Spleen (tissue), 11 donors: ENCODE results near the gene NUP50. TPM values are rescaled to one million over a fixed set of nuclear protein-coding genes. Genes with fewer than 3 reads are reported as not detected.

ENCODE experiments used
- DNase-seq: peaks from one replicate; pipeline ENCODE4 v3.0.0-alpha.2; 2020
- H3K27ac ChIP-seq, 8 donors: fragments of 200-600 bp; sonication (generic) in 7 of 8; 1 replicate in 4 of 8; 2 replicates in 4 of 8; pipeline versions ENCODE4 v1.5.0 to v1.8.0; 2016 to 2021; ENCODE audit warnings: inconsistent platforms in 4 of 8, mild to moderate bottlenecking in 4 of 8, moderate library complexity in 1 of 8
- H3K27me3 ChIP-seq, 7 donors: fragments of 200-600 bp; sonication (generic) in 6 of 7; replicated peaks in 1 of 7; 1 replicate in 4 of 7; 2 replicates in 3 of 7; pipeline versions ENCODE4 v1.5.0 to v1.8.0; 2016 to 2021; ENCODE audit warnings: inconsistent platforms in 3 of 7, mild to moderate bottlenecking in 1 of 7
- H3K36me3 ChIP-seq, 6 donors: fragments of 200-600 bp; sonication (generic) in 5 of 6; 1 replicate in 4 of 6; 2 replicates in 2 of 6; pipeline versions ENCODE4 v1.5.0 to v1.8.0; 2016 to 2021; ENCODE audit warnings: inconsistent platforms in 2 of 6
- H3K4me1 ChIP-seq, 6 donors: fragments of 200-600 bp; sonication (generic) in 5 of 6; 1 replicate in 3 of 6; 2 replicates in 3 of 6; pipeline versions ENCODE4 v1.5.0 to v1.8.0; 2016 to 2021; ENCODE audit warnings: inconsistent platforms in 3 of 6
- H3K4me3 ChIP-seq, 8 donors: fragments of 200-600 bp; sonication (generic) in 7 of 8; 1 replicate in 4 of 8; 2 replicates in 4 of 8; pipeline versions ENCODE4 v1.5.0 to v1.8.0; 2016 to 2021; ENCODE audit warnings: inconsistent platforms in 4 of 8, mild to moderate bottlenecking in 4 of 8, moderate library complexity in 2 of 8
- H3K9me3 ChIP-seq, 8 donors: fragments of 200-600 bp; sonication (generic) in 7 of 8; 1 replicate in 4 of 8; 2 replicates in 4 of 8; pipeline versions ENCODE4 v1.5.0 to v1.8.0; 2016 to 2021; ENCODE audit warnings: inconsistent platforms in 4 of 8
- POLR2A ChIP-seq, 3 donors: fragments of 450-650 bp; IDR thresholded peaks; one replicate each; pipeline ENCODE4 v1.5.1; 2017; ENCODE audit warnings: antibody characterized with exemption in 3 of 3, mild to moderate bottlenecking in 1 of 3
- POLR2AphosphoS5 ChIP-seq, 3 donors: sonication (generic); formaldehyde crosslinking; IDR thresholded peaks; one replicate each; pipeline ENCODE4 v1.5.1; 2017; ENCODE audit warnings: antibody characterized with exemption in 3 of 3
- WGBS, 5 donors: extraction: QIAGEN DNeasy Blood & Tissue Kit in 3 of 5; methylation state at CpG; one replicate each; pipeline versions ENCODE4 v1.1.5 to v1.1.7; 2013 to 2018; 5-methylcytosine and 5-hydroxymethylcytosine counted together
- intact Hi-C: fragments of 100-400 bp; cut with DNase I; formaldehyde crosslinking; loops from one replicate; pipeline ENCODE4 v1.15.0; 2023; ENCODE audit warnings: low total_unique reads
- polyA plus RNA-seq, 3 donors: library from polyadenylated mRNA; stranded (reverse); fragments of 200-250 nt; gene quantifications; one replicate each; pipeline ENCODE4 v1.2.1, GENCODE V29; 2013
- total RNA-seq, 7 donors: library from RNA; depleted of rRNA in 3 of 7; stranded (reverse); fragments of >200 nt in 3 of 7; fragmentation: NEBNext Ultra II Directional in 4 of 7; extraction: Animal tissue kit (Norgen Biotek cat#: 25700) in 4 of 7; gene quantifications; one replicate each; pipeline versions ENCODE4 v1.1.0 to v1.2.1, GENCODE V29; 2016 to 2021
- TF ChIP-seq, protein P1 (sequence below), 11 experiments: fragments of 200-600 bp in 7 of 11; fragments of 450-650 bp in 4 of 11; sonication (generic) in 4 of 11; IDR thresholded peaks in 8 of 11; conservative IDR thresholded peaks in 3 of 11; 1 replicate in 7 of 11; 2 replicates in 4 of 11; pipeline versions ENCODE4 v1.4.0 to v1.8.0; 2016 to 2021; ENCODE audit warnings: antibody characterized with exemption in 11 of 11, inconsistent platforms in 4 of 11, mild to moderate bottlenecking in 1 of 11
- donor health status: healthy with polysubstance abuse.
- donor health status: DM: no; HTN: no; CAD: no; lungs with moderate emphysema.
- donor health status: DM: no; HTN: no; CAD: no.
- donor health status: Bipolar disorder and iron deficiency.
- donor health status: healthy.
- donor health status: DM: no; HTN: no; CAD: no.
- donor health status: DM: yes; HTN: yes; CAD: no.

NUP50 gene
- total and polyA plus RNA-seq, 10 donors, result 16.2 to 109 (median 94.1) TPM

- WGBS, 5 donors, result 84 to 87% (median 86%) methylated on average over 8 to 9 of the region's 9 CpGs
- no peaks in the 10 kb centered on the region for H3K27me3 ChIP-seq
- TF ChIP-seq POLR2AphosphoS5 (IDR thresholded peaks at IDR 0.05) (no peak), POLR2A (IDR thresholded peaks at IDR 0.05) (no peak)
- TF ChIP-seq, protein P1, sequence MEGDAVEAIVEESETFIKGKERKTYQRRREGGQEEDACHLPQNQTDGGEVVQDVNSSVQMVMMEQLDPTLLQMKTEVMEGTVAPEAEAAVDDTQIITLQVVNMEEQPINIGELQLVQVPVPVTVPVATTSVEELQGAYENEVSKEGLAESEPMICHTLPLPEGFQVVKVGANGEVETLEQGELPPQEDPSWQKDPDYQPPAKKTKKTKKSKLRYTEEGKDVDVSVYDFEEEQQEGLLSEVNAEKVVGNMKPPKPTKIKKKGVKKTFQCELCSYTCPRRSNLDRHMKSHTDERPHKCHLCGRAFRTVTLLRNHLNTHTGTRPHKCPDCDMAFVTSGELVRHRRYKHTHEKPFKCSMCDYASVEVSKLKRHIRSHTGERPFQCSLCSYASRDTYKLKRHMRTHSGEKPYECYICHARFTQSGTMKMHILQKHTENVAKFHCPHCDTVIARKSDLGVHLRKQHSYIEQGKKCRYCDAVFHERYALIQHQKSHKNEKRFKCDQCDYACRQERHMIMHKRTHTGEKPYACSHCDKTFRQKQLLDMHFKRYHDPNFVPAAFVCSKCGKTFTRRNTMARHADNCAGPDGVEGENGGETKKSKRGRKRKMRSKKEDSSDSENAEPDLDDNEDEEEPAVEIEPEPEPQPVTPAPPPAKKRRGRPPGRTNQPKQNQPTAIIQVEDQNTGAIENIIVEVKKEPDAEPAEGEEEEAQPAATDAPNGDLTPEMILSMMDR (IDR thresholded peaks at IDR 0.05 in 8 of 11, conservative IDR thresholded peaks at IDR 0.05 in 3 of 11), result no peak
- intact Hi-C loops, result no loop called here
- H3K36me3 ChIP-seq, result peaks cover 0 to 99% (median 86%) of the 10 kb centered on the region in 6 donors
- no peak overlapping the region for H3K27ac ChIP-seq
- DNase-seq, result no peak
- no peak overlapping the region for H3K4me3 ChIP-seq
- no peaks in the 10 kb centered on the region for H3K4me1 ChIP-seq
- H3K9me3 ChIP-seq, result no peaks in the 10 kb centered on the region
Observed at GRCh38 chr22:45201678-45202332, 38.1 kb downstream of the NUP50 start.

DNA sequence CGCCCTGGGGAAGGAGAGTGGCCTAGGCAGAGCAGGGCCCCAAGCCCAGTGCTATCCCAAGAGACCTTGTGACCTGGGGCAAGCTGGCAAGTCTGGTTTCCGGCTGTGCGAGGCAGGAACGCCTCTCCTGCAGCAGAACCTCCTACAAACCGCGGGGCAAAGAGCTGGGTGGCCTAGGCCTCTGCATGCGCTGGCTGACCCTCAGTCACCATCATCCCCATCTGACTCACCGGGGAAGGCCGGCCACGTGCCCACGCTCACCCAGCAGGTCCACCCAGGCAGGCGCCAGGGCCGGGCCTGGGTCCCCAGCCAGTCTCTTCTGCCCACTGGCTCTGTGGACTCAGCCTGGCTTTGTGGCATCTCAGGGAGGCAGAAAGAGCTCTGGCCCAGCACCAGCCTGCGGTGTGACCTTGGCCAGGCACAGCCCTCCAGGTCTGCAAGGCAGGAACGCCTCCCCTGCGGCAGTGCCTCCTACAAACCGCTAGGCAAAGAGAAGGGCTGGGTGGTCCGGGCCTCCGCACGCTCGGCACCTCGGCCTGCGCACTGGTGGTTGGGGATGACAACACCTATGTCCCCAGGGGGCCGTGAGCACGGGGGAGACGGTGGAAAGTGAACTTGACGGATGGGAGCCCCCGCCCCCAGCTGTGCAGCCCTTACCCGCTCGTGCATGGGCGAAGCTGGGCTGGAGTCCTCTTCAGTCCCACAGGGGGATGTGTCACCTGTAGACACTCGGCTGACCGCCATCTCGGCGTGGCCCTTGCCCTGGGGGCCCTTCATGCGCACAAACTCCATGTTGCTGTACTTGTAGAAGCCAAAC lies 38.8 kb downstream of the NUP50 start:
- Histone ChIP-seq H3K9me3 (no peaks in the 10 kb centered on the region), H3K27ac (no peak overlapping the region), H3K36me3 (peaks cover 0 to 98% (median 79%) of the 10 kb centered on the region in 6 donors), H3K4me3 (no peak overlapping the region), H3K27me3 (no peaks in the 10 kb centered on the region), H3K4me1 (no peaks in the 10 kb centered on the region)
- WGBS, 5 donors, result 90 to 95% (median 94%) methylated on average over 18 to 36 of the region's 36 CpGs
- intact Hi-C loops, result no loop called here
- TF ChIP-seq, protein P1 (IDR thresholded peaks at IDR 0.05 in 8 of 11, conservative IDR thresholded peaks at IDR 0.05 in 3 of 11), result no peak
- no peak for TF ChIP-seq POLR2AphosphoS5 (IDR thresholded peaks at IDR 0.05)
- no peak for TF ChIP-seq POLR2A (IDR thresholded peaks at IDR 0.05)
- peak; percentile 61 for DNase-seq

DNA sequence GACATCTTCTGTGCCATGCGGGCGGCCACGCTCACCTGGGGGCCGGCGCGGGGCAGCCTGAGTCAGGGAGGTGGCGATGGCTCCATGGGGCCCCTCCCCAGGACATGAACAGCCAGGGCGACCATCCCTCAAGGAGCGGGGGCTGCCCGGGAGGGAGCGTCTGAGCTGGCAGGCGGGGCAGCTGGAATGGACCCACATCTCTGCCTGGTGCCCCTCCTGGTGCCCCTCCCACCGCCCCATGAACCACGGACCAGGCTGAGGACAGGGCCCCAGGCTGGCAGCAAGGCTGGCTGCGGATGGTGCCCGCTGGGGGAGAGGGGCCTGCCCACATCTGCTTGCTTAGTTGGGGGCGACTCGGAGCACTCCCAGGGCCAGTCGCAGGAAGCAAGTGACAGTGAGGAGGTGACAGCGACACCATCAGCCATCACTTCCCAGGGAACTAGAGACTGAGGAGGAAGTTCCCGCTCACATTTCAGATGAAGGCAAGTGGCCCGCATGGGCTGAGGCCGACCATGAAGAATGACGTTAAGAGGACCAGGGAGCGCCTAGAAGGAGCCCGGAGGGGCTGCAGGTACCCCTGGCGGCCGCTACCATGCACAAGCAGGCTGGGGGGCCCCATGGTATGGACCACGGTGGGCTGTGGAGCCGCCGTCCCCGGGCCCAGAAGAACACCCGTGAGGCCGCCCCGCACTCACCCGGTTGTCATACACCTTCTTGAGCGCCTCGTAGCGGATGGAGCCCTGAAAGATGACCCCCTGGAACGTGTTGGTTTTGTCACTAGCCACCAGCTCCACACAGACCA lies 39.6 kb downstream of the NUP50 start:
- no peaks in the 10 kb centered on the region for H3K27me3 ChIP-seq
- WGBS, 5 donors, result 92 to 94% (median 92%) methylated on average over 27 to 40 of the region's 40 CpGs
- TF ChIP-seq, protein P1 (IDR thresholded peaks at IDR 0.05 in 8 of 11, conservative IDR thresholded peaks at IDR 0.05 in 3 of 11), result no peak
- TF ChIP-seq POLR2A (IDR thresholded peaks at IDR 0.05) (no peak), POLR2AphosphoS5 (IDR thresholded peaks at IDR 0.05) (peak in 1 of 3 donors; percentile 6)
- peaks cover 0 to 98% (median 71%) of the 10 kb centered on the region in 6 donors for H3K36me3 ChIP-seq
- H3K4me3 ChIP-seq, result no peak overlapping the region
- DNase-seq, result peak; percentile 51
- no peaks in the 10 kb centered on the region for H3K4me1 ChIP-seq
- H3K27ac ChIP-seq, result no peak overlapping the region
- H3K9me3 ChIP-seq, result no peaks in the 10 kb centered on the region
- intact Hi-C loops, result no loop called here
